ENCODE measurements around the gene MBNL2. TPM values are rescaled to one million over a fixed set of nuclear protein-coding genes. Genes with fewer than 3 reads are reported as not detected.
"Not testable (repeated sequence)": the region's sequence is repeated elsewhere in the genome, so short reads cannot be mapped to it uniquely, and the experiment has no call there.

Gene MBNL2
- total RNA-seq, 1 donor = 21.8 TPM

GRCh38 chr13:97339988-97340749 is 118.0 kb downstream of the MBNL2 start:
- no peak for DNase-seq (ENCODE audit: low read depth in 2 of 3, low spot score in 2 of 3)

GRCh38 chr13:97341135-97341534 is 119.0 kb downstream of the MBNL2 start:
- DNase-seq (ENCODE audit: low read depth in 2 of 3, low spot score in 2 of 3) = no peak

GRCh38 chr13:97342136-97342535 is 120.0 kb downstream of the MBNL2 start:
- no peak for DNase-seq (ENCODE audit: low read depth in 2 of 3, low spot score in 2 of 3)

- no peak for DNase-seq (ENCODE audit: low read depth in 2 of 3, low spot score in 2 of 3)
Measured at GRCh38 chr13:97342936-97343335, 120.8 kb downstream of the MBNL2 start.

- peak in 2 of 3 donors; percentile 46 to 73 for DNase-seq (ENCODE audit: low read depth in 2 of 3, low spot score in 2 of 3)
Measured at GRCh38 chr13:97344265-97345175, 122.4 kb downstream of the MBNL2 start.

GRCh38 chr13:97346097-97346496 is 124.0 kb downstream of the MBNL2 start:
- no peak for DNase-seq (ENCODE audit: low read depth in 2 of 3, low spot score in 2 of 3)

GRCh38 chr13:97346561-97347254 is 124.6 kb downstream of the MBNL2 start:
- DNase-seq (ENCODE audit: low read depth in 2 of 3, low spot score in 2 of 3) = no peak

GRCh38 chr13:97347255-97347932 is 125.3 kb downstream of the MBNL2 start:
- DNase-seq (ENCODE audit: low read depth in 2 of 3, low spot score in 2 of 3) = no peak

GRCh38 chr13:97348569-97349100 is 126.5 kb downstream of the MBNL2 start:
- DNase-seq (ENCODE audit: low read depth in 2 of 3, low spot score in 2 of 3) = no peak

- DNase-seq (ENCODE audit: low read depth in 2 of 3, low spot score in 2 of 3) = not testable (repeated sequence)
Measured at GRCh38 chr13:97352012-97352411, 129.9 kb downstream of the MBNL2 start.

- no peak for DNase-seq (ENCODE audit: low read depth in 2 of 3, low spot score in 2 of 3)
Measured at GRCh38 chr13:97352815-97353214, 130.7 kb downstream of the MBNL2 start.

- no peak for DNase-seq (ENCODE audit: low read depth in 2 of 3, low spot score in 2 of 3)
Measured at GRCh38 chr13:97353927-97354675, 132.0 kb downstream of the MBNL2 start.

GRCh38 chr13:97354808-97355207 is 132.7 kb downstream of the MBNL2 start:
- no peak for DNase-seq (ENCODE audit: low read depth in 2 of 3, low spot score in 2 of 3)

GRCh38 chr13:97356592-97356991 is 134.5 kb downstream of the MBNL2 start:
- no peak for DNase-seq (ENCODE audit: low read depth in 2 of 3, low spot score in 2 of 3)

GRCh38 chr13:97359181-97360057 is 137.3 kb downstream of the MBNL2 start:
- peak; percentile 24 to 79 (median 57) for DNase-seq (ENCODE audit: low read depth in 2 of 3, low spot score in 2 of 3)

- no peak for DNase-seq (ENCODE audit: low read depth in 2 of 3, low spot score in 2 of 3)
Measured at GRCh38 chr13:97360610-97361009, 138.5 kb downstream of the MBNL2 start.

GRCh38 chr13:97364031-97364430 is 141.9 kb downstream of the MBNL2 start:
- no peak for DNase-seq (ENCODE audit: low read depth in 2 of 3, low spot score in 2 of 3)

GRCh38 chr13:97364827-97365226 is 142.7 kb downstream of the MBNL2 start:
- no peak for DNase-seq (ENCODE audit: low read depth in 2 of 3, low spot score in 2 of 3)
